ENCODE data around the gene KBTBD7. TPM values are rescaled to one million over a fixed set of nuclear protein-coding genes. Genes with fewer than 3 reads are reported as not detected.

KBTBD7 gene
- total RNA-seq = 10 to 100 TPM; 11.0 TPM
- polyA plus RNA-seq (ENCODE audit: insufficient read depth, low read depth, low replicate concordance) = 7.7 TPM
- long read RNA-seq, donor 1, full-length matches to known transcripts = 26 of 26 reads
- long read RNA-seq, donor 1, partial matches to known transcripts = 0 of 26 reads
- long read RNA-seq, donor 1, other reads (novel, unspliced or antisense) = 0 of 26 reads
- long read RNA-seq, donor 2, full-length matches to known transcripts = 14 of 14 reads
- long read RNA-seq, donor 2, partial matches to known transcripts = 0 of 14 reads
- long read RNA-seq, donor 2, other reads (novel, unspliced or antisense) = 0 of 14 reads

- Histone ChIP-seq H3K27ac (peak within 1 kb of the TSS; percentile 71 to 88), H3K4me1 (no peaks in the 10 kb centered on the region), H3K9me3 (no peaks in the 10 kb centered on the region), H3K27me3 (no peaks in the 10 kb centered on the region), H3K36me3 (ENCODE audit: low read depth, missing control alignments) (no peaks in the 10 kb centered on the region), H3K4me3 (peak within 1 kb of the TSS; percentile 67 to 81)
- TF ChIP-seq CTCF (IDR thresholded peaks at IDR 0.05) (peak in 1 of 3 experiments; percentile 27), POLR2A (IDR thresholded peaks at IDR 0.05) (no peak)
- intact Hi-C loops (cut with DNase I; ENCODE audit: low total_unique reads) = no loop called here
- peak; percentile 95 for DNase-seq
- 0 to 7% methylated on average over 42 to 63 of the region's 66 CpGs for WGBS, 2 donors
Measured at GRCh38 chr13:41193919-41194824, at the start of gene KBTBD7. Gene KBTBD7 (minus strand): TSS chr13:41194569. CDS start chr13:41194257, 312 bp downstream.

- no peak for DNase-seq
- Histone ChIP-seq H3K27me3 (no peaks in the 10 kb centered on the region), H3K27ac (no peak overlapping the region), H3K4me3 (no peak overlapping the region), H3K4me1 (peaks cover 2% of the 10 kb centered on the region), H3K9me3 (no peaks in the 10 kb centered on the region), H3K36me3 (ENCODE audit: low read depth, missing control alignments) (no peaks in the 10 kb centered on the region)
- intact Hi-C loops (cut with DNase I; ENCODE audit: low total_unique reads) = no loop called here
- 91 to 92% methylated on average over 4 of the region's 4 CpGs for WGBS, 2 donors
- TF ChIP-seq CTCF (IDR thresholded peaks at IDR 0.05) (no peak), POLR2A (IDR thresholded peaks at IDR 0.05) (no peak)
Measured at GRCh38 chr13:41241626-41242025, 47.3 kb upstream of the KBTBD7 start.

GRCh38 chr13:41236369-41236768, 42.0 kb upstream of the KBTBD7 start:
- no peaks in the 10 kb centered on the region for H3K36me3 ChIP-seq (ENCODE audit: low read depth, missing control alignments)
- WGBS, 2 donors = 60 to 76% methylated on average over 1 of the region's 1 CpG
- peaks cover 3% of the 10 kb centered on the region for H3K4me1 ChIP-seq
- H3K9me3 ChIP-seq = no peaks in the 10 kb centered on the region
- intact Hi-C loops (cut with DNase I; ENCODE audit: low total_unique reads) = no loop called here
- H3K27me3 ChIP-seq = no peaks in the 10 kb centered on the region
- H3K27ac ChIP-seq = peak overlapping the region; percentile 4 to 44
- no peak for DNase-seq
- TF ChIP-seq POLR2A (IDR thresholded peaks at IDR 0.05) (no peak), CTCF (IDR thresholded peaks at IDR 0.05) (no peak)
- no peak overlapping the region for H3K4me3 ChIP-seq

- intact Hi-C loops (cut with DNase I; ENCODE audit: low total_unique reads) = no loop called here
Measured at GRCh38 chr13:41232578-41233480, 38.5 kb upstream of the KBTBD7 start.

More at GRCh38 chr13:41232578-41233480, 38.5 kb upstream of the KBTBD7 start:
- H3K9me3 ChIP-seq = no peaks in the 10 kb centered on the region
- 88 to 90% methylated on average over 4 of the region's 4 CpGs for WGBS, 2 donors
- H3K4me1 ChIP-seq = peaks cover 3% of the 10 kb centered on the region
- H3K27me3 ChIP-seq = no peaks in the 10 kb centered on the region
- no peak overlapping the region for H3K27ac ChIP-seq
- no peak for DNase-seq
- H3K36me3 ChIP-seq (ENCODE audit: low read depth, missing control alignments) = no peaks in the 10 kb centered on the region
- TF ChIP-seq CTCF (IDR thresholded peaks at IDR 0.05) (no peak), POLR2A (IDR thresholded peaks at IDR 0.05) (no peak)
- no peak overlapping the region for H3K4me3 ChIP-seq
